Activated CD4-positive, alpha-beta T cell treated with anti-CD3 and anti-CD28 coated beads for 1 hour (primary cell): ENCODE results near the gene TSR3.

Experiments
- DNase-seq: peaks from one replicate; pipeline ENCODE4 v3.0.0-alpha.2; 2020

Gene TSR3

DNA sequence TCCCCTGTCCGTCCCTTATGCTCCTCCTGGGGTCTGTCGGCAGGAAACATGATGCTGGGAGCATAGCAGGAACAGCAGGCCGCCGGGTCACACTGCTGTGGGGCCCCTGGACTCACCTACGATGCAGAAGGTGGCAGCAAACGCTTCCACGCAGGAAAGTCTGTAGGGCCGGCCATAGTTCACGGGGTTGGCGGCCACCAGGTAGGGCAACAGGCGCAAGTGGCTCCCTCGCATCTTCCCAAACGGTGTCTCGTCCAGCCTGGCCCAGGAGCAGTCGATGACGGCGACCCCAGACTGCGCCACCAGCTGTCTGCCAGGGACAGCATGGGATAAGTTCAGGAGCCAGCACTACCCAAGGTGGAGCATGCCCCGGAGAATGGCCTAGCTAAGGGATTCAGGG is 987 bp downstream of the TSR3 start:
- no peak for DNase-seq

DNA sequence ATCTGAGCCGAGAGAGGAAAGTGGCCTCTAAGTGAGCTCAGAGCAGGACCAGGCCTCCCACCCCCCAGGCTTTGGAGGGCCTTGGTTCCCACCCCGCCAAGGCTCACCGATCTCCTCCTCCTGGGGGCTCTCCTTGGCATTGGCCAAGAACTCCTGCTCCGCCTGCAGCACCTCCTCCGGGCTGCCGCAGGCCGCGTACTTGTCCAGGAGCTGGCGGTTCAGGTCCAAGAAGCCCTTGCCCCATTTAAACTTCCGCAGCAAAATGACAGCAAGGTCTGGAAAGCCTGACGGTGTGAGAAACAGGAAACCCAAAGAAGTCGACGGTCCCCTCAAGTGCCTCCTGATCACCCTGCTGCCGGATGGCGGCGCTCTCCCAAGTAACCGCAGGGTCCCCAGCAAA is 1.7 kb downstream of the TSR3 start:
- no peak for DNase-seq

DNA sequence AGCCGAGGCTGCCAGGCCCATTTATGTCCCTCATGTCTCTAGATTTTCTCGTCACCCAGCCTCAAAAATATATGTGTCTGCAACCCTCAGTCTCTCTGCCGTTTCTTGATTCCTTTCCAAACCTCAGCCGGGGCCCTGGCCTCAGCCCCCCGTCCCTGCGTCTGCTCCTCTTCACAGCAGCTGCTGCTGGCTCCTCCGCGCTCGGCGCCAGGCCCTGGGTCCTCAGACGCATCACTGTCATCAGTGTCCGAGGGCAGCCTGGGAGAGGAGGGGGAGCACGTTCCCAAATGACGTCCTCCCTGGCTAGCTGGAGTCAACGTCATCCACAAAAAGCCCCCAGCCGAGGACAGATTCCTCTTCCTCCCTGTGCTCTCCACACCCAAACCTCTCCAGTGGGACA is 2.3 kb downstream of the TSR3 start:
- DNase-seq: no peak

DNA sequence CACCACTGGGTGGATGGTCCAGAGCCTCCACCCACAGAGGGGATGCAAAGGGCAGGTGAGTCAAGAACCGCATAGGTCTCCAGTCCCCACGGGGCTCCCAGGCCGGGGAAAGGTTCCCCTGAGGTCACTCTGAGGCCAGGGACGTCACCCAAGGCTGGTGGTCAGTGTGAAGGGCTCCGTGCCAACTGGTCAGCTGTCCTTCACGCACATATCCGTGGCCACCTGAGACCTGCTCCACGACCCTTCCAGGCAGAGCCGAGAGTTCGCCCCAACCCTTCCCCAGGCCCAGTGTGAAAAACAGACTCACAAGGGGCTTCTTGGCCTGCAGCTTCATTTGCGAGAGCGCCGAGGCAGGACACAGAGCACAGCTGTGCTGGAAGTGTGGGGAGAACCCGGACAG is 2.8 kb downstream of the TSR3 start:
- DNase-seq: no peak

- DNase-seq: no peak
These were observed 3.2 kb downstream of the TSR3 start for GRCh38 chr16:1348441-1348840.

- no peak for DNase-seq
These were observed 3.7 kb downstream of the TSR3 start for GRCh38 chr16:1347962-1348361.

- no peak for DNase-seq
These were observed 4.3 kb downstream of the TSR3 start for GRCh38 chr16:1347286-1347855.

DNA sequence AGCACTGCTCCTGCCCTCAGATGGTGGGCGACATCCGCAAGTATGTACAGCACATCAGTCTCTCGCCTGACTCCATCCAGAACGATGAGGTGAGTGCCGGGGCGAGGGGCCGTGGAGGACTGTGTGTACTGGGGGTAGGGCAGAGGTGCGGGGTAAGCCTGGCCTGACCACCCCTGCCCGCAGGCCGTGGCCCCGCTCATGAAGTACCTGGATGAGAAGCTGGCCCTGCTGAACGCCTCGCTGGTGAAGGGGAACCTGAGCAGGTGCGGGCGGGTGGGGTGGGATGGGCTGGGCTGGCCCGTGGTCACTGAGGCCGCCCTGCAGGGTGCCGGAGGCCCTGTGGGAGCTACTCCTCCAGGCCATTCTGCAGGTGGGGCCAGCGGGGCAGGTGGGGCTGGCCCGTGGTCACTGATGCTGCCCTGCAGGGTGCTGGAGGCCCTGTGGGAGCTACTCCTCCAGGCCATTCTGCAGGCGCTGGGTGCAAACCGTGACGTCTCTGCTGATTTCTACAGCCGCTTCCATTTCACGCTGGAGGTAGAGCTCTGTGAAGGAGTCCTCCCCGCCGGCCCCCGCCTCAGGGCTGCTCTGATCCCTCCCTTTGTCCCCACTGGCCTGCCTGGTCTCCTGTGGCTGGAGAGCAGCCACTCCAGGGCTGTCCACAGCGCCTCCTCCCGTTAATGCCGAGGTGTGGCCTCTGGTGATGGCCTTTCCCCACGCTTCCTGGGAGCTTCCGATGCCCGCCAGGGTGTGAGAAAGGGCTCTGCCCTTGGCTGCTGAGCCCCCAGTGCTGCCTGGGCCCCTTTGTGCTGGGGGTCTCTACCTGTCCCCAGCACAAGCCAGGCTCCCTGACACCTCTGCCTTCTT is 5.0 kb downstream of the TSR3 start:
- no peak for DNase-seq

GRCh38 chr16:1345651-1346421 is 5.8 kb downstream of the TSR3 start:
- no peak for DNase-seq

- no peak for DNase-seq
These were observed 6.6 kb downstream of the TSR3 start for GRCh38 chr16:1345087-1345486.

GRCh38 chr16:1344499-1344898 is 7.2 kb downstream of the TSR3 start:
- no peak for DNase-seq

DNA sequence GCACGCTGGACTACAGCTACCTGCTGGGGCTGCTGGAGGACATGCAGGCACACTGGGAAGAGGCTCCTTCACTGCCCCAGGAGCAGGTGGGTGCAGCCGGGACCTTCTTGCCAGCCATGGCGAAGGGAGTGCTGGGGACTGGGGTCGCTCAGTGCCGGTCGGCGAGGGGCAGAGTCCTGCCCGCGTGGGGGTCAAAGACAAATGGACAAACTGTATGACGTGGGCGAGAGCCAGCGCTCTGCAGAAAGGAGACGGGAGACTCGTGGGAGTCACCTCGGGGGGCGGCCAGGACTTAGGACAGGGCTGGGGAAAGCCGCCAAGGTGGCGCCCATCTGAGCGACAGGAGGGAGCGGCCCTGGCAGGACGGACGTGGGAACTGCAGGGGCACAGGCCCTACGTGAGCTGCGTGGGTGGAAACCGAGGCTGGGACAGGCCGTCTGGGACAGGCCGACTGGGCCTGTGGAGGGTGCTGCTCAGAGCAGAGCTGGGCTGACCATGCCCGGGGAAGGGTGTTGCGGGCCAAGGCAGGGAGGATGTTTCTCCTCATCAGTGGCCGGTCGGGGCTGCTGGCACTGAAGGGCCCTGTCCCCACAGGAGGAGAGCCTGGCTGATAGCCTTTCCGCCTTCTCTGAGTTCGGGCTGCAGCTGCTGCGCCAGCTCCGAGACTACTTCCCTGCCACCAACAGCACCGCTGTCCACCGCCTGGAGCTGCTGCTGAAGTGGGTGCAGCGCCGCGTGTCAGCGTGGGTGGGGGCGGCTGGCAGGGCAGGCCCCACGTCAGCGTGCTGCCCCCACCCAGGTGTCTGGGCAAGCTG is 8.0 kb downstream of the TSR3 start:
- no peak for DNase-seq

GRCh38 chr16:1342526-1343427 is 8.9 kb downstream of the TSR3 start:
- DNase-seq: peak; percentile 89

- DNase-seq: no peak
These were observed 9.9 kb downstream of the TSR3 start for GRCh38 chr16:1341495-1342420.

GRCh38 chr16:1340730-1341494 is 10.8 kb downstream of the TSR3 start:
- DNase-seq: no peak

DNA sequence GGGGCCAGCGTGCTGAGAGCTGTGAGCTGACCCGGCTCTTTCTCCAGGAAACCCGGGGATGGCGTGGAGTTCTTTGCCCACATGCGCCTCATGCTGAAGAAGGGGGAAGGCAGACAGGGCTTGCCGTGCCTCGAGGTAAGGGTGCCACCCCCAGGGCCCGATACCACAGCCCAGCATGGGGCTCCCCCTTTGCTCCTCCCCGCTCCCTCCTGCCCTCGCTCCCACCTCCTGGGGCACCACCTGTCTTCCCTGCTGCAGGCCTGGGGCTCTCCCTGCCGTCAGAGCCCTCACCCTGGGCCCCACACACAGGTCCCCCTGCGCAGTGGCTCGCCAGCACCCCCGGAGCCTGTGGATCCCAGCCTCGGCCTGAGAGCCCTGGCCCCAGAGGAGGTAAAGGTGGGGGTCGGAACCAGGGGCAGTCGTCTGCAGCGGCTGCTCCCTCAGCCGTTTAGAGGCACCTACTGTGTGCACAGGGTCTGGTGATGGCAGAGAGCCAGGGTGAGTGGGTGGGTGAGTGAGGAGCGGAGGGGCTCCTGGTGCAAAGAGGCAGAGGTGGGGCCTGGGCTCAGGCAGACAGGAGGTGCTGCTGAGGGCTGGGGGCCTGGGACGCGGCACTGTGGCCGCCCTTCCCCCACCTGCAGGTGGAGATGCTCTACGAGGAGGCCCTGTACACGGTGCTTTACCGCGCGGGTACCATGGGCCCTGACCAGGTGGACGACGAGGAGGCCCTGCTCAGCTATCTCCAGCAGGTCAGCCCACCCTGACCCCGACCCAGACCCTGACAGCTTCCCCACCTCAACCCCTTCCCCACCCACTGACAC is 12.6 kb downstream of the TSR3 start:
- no peak for DNase-seq

- DNase-seq: no peak
These were observed 13.5 kb downstream of the TSR3 start for GRCh38 chr16:1338119-1338730.

GRCh38 chr16:1337486-1337885 is 14.2 kb downstream of the TSR3 start:
- no peak for DNase-seq

DNA sequence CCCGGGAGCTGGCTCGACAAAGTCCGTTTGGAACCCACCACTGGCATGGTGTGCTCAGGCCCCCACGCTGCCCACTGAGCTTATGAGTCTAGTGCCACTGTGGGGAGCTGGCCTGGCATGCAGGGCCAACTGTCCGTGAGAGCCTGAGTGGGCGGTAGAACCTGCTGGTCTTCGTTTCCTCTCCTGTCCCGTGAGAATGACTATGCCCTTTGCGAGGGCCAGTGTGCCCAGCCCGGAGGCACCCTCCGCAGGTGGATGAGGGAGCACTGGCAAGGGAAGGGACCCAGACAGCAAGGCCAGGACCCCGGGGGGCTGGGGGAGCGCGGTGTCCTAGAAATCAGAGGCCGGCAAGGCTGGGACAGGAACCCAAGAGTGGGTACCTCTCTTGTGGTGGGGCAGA is 15.1 kb downstream of the TSR3 start:
- DNase-seq: no peak
